Measurements from ENCODE around the gene B4GALNT4.

DNA sequence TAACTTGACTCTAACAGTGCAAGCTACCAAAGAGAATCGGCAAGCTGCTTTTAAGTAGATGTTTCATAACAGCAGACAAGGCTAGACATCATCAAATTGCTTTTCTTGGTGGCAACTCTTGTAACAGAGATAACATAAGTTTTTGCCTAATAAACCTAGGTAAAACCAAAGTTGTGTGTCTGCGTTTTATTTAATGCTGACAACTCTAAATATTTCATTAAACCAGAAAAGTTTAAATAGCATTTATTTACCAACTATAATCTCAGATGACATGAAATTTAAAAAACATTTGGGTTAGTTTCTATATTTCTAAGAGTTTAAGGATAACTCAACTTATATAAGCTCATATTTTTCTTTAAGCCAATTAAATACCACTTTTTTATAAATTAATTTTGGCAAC is 29.3 kb upstream of the B4GALNT4 start:
- TF ChIP-seq POLR2AphosphoS5 (IDR thresholded peaks at IDR 0.05; ENCODE audit: low read depth, low read length) (no peak), TAF1 (IDR thresholded peaks at IDR 0.05; ENCODE audit: borderline replicate concordance, low read depth, low read length) (no peak), POLR2A (IDR thresholded peaks at IDR 0.05; ENCODE audit: low read depth, low read length) (no peak)
